ENCODE data around the gene TNFRSF18.
A peak's percentile ranks its signal among the peaks of the same experiment; 100 is the strongest.
"Not testable (repeated sequence)": the region's sequence is repeated elsewhere in the genome, so short reads cannot be mapped to it uniquely, and the experiment has no call there.

TNFRSF18 gene, protein sequence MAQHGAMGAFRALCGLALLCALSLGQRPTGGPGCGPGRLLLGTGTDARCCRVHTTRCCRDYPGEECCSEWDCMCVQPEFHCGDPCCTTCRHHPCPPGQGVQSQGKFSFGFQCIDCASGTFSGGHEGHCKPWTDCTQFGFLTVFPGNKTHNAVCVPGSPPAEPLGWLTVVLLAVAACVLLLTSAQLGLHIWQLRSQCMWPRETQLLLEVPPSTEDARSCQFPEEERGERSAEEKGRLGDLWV

GRCh38 chr1:1206376-1206965 is at the start of gene TNFRSF18:
TNFRSF18 (minus strand) TSS chr1:1206592; CDS start chr1:1206571, 21 bp downstream.
- peak; percentile 45 for DNase-seq

- DNase-seq, result no peak
Measured at GRCh38 chr1:1255611-1256010, 49.2 kb upstream of the TNFRSF18 start.

- no peak for DNase-seq
Measured at GRCh38 chr1:1255078-1255477, 48.7 kb upstream of the TNFRSF18 start.

GRCh38 chr1:1254667-1254998 is 48.2 kb upstream of the TNFRSF18 start:
- DNase-seq, result no peak

- DNase-seq, result no peak
Measured at GRCh38 chr1:1253972-1254666, 47.7 kb upstream of the TNFRSF18 start.

GRCh38 chr1:1253314-1253713 is 46.9 kb upstream of the TNFRSF18 start:
- no peak for DNase-seq

DNA sequence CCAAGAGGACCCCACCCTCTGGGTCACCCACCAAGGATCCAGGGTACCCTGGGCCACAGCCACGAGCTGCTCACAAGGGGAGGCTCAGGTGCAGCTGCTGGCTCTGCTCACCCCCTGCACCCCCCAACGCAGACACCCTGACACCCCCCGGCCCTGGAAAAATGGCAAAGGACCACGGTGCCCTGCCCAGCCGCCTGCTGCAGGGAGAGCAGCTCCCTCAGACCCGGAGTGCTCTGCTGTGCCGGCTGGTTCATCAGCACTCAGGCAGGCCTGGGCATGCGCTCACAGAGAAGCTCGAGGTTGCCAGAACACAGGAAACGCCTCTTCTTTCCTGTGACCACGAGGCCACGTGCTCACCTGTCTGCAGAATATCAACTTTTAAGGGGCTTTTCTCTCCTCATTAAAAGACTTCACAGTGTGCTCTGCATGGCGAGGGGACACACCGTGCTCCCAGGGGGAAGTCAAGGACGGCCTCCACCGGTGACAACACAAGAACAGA is 44.4 kb upstream of the TNFRSF18 start:
- DNase-seq, result no peak

- DNase-seq, result not testable (repeated sequence)
Measured at GRCh38 chr1:1248009-1248913, 41.9 kb upstream of the TNFRSF18 start.

DNA sequence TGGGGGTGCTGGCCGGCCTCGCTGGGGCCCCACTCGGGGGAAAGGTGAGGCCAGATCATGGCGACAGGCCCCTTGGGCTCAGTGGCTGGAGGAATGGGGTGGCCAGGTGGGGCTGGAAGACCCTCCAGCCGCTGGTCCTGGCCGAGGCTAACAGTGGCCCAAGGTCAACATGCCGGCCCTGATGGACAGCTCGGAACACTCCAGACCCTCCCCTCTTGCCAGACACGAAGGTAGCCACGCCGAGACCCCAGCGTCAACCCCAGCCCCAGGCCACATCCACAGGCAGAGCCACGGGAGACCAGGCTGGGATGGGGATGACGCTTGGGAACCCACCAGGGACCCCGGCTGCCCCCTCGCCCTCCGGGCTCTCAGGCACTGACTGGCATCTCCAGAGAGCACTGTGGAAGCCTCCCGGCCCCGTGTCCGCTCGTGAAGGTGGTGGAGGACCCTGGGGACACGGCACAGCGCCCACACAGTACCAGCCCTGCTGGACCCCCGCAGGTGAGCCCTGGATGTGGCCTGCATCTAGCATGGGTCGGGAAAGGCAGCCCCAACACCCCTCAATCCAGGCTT is 41.0 kb upstream of the TNFRSF18 start:
- no peak for DNase-seq

DNA sequence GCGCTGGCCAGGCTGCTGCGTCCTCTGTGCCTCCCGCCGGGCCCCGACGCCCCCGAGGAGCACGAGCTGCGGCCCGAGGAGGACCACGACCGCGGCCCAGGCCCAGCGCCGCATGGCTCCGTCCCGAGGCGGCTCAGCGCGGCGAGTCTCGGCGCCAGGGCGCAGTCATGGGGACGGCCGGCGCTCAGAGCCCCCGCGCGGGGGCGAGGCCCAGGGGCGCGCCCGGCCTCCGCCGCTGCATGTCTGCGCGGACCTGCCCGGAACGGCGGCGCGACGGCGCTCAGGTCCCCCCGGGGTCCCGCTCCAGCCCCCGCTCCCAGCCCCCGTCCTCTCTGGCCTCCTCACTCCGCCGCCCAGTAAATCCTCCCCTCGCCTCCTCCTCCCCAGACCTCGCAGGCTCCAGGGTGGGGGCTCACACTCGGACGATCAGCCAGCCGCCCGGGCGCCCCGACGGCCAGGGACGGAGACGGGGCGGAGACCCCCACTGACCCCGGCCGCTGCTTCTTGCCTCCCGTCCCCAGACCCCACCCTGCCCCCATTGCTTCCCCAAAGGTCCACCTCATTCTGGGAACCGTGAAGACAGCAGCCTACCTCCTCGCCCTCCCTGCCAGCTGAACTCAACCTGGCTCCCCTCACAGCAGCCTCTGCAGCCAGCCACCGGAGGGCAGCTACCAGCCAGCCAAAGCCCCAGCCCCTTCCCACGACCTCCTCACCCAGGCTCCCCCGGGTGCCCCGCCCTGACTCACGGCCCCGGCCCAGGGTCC is 40.4 kb upstream of the TNFRSF18 start, which contains the start of gene C1QTNF12:
Gene C1QTNF12 (minus strand): TSS at position 146 of the 764 bp plus-strand sequence. CDS start 32 bp downstream, at position 114.
- no peak for DNase-seq

GRCh38 chr1:1245817-1246576 is 39.6 kb upstream of the TNFRSF18 start:
- DNase-seq, result no peak

GRCh38 chr1:1245178-1245816 is 38.9 kb upstream of the TNFRSF18 start:
- DNase-seq, result no peak

- DNase-seq, result no peak
Measured at GRCh38 chr1:1244192-1244811, 37.9 kb upstream of the TNFRSF18 start.

DNA sequence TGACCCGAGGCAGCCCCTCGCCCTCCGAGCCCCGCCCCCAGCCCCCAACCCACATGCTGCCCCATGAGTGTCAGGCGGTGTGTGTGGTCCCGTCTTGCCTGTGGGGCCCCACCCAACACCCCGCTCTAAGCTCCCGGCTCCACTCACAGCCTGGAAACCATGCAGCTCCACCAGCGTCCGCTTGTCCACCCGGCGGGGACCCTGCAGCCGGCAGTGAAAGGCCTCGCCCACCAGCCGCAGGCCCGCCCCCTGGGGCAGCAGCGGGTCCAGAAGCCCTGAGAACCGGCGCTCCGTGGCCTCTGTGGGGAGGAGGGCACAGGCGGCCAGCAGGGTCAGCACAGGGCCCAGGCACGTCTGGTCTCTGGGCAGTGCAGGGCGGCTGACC is 37.4 kb upstream of the TNFRSF18 start:
- DNase-seq, result no peak

DNA sequence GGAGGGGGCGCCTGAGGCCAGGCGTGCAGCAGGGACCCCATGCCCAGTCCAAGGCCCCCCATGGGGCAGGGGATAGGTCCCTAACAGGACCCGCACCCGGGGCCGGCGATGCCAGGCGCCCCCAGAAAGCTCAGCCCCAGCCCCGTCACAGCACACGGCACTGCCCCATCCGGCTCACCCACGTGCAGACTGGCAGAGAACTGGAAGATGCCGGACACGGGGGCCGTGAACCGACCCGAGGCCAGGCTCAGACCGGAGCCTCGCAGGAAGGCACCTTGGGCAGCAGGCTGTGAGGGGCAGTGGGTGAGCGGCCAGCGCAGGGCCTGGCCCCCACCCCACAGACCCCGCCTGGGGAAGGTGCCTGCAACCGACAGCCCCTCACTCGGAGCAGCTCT is 36.9 kb upstream of the TNFRSF18 start:
- DNase-seq, result no peak

GRCh38 chr1:1242461-1243265 is 36.3 kb upstream of the TNFRSF18 start:
- DNase-seq, result no peak

GRCh38 chr1:1241588-1242219 is 35.3 kb upstream of the TNFRSF18 start:
- no peak for DNase-seq

GRCh38 chr1:1240822-1241587 is 34.6 kb upstream of the TNFRSF18 start:
- no peak for DNase-seq
